GM12864 (cell line): Measurements from ENCODE around the gene MLYCD.

Source experiments
- DNase-seq: peaks from one replicate; pipeline ENCODE4 v3.0.0-alpha.2; 2011; ENCODE audit warnings: low read depth
- H3K4me3 ChIP-seq: 2 replicates; pipeline ENCODE4 v1.5.1; 2011; ENCODE audit warnings: mild to moderate bottlenecking, low read depth, low read length, control low read depth
- TF ChIP-seq, protein P1 (sequence below): IDR thresholded peaks from 2 replicates; pipeline ENCODE4 v1.5.1; 2011; ENCODE audit warnings: low read depth, mild to moderate bottlenecking, moderate library complexity, low read length, control low read depth, inconsistent platforms; ENCODE audit errors: missing control alignments

Gene MLYCD

DNA sequence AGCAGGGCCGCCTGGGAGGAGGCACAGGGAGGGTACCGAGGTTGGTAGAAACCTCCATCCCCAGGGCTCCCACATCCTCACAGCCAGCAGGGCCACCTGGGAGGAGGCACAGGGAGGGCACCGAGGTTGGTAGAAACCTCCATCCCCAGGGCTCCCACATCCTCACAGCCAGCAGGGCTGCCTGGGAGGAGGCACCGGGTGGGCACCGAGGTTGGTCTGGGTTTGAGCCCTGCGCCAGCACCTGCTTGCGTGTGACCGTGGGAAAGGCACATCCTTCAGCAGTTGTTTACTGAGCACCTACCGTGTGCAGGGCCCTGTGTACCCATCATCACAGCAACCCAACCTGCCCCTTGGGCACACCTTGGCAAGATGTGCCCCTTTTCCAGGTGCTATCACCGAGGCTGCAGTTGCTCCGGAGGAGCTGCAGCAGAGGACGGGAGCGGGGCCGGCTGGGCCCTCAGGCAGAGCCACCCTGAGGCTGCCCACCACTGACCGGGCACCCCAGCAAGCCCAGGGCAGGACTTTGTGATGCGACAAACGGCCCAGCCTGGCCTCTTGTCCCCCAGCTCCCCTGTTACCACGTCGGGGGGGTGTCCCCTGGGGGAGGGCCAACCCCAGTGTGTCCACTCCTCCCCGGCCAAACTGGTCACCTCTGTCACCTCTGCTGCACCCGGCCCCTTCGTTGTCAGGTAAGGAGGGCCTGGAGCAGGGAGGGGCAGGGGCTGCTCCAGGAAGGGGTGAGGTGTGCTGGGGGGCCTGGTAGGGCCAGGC lies 32.0 kb downstream of the MLYCD start:
- DNase-seq, result no peak
- H3K4me3 ChIP-seq, result no peak overlapping the region
- TF ChIP-seq, protein P1, sequence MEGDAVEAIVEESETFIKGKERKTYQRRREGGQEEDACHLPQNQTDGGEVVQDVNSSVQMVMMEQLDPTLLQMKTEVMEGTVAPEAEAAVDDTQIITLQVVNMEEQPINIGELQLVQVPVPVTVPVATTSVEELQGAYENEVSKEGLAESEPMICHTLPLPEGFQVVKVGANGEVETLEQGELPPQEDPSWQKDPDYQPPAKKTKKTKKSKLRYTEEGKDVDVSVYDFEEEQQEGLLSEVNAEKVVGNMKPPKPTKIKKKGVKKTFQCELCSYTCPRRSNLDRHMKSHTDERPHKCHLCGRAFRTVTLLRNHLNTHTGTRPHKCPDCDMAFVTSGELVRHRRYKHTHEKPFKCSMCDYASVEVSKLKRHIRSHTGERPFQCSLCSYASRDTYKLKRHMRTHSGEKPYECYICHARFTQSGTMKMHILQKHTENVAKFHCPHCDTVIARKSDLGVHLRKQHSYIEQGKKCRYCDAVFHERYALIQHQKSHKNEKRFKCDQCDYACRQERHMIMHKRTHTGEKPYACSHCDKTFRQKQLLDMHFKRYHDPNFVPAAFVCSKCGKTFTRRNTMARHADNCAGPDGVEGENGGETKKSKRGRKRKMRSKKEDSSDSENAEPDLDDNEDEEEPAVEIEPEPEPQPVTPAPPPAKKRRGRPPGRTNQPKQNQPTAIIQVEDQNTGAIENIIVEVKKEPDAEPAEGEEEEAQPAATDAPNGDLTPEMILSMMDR, result no peak

DNA sequence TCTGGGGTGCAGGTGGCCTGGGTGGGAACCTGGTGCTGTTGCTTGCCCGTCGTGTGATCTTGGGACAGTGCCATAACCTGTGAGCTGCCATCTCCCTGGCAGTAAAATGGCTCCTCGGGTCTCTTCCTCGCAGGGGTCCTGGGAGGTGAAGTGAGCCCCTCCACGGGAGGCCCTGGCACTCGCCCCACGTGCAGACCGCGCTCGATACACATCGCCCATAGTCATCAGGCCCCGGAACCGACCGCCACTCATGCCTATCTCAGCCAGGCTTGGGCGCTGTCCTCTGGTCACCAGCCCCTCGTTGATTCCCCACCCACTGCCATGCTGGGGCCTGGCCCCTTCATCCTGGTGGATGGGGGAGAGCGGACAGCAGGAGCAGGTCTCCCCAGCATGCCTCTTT lies 32.6 kb downstream of the MLYCD start:
- H3K4me3 ChIP-seq, result no peak overlapping the region
- DNase-seq, result no peak
- TF ChIP-seq, protein P1, result no peak

DNA sequence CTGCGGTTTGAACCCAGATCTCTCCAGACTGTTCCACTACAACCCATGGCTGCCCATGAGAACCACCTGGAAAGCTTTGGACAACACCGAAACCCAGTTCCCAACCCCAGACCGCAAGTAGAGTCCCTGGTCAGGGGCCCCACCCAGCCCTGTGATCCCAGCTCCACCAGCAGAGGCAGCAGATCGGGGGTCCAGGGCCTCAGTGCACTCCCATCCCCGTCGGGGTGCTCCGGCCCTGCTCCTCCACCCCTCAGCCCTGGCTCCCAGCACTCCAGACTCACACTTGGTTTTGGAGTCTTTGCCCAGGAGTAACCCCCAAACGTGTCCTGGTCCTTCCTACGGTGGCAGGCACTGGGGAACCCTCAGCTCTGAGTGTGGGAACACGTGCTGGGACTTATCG lies 33.4 kb downstream of the MLYCD start:
- TF ChIP-seq, protein P1, result no peak
- no peak overlapping the region for H3K4me3 ChIP-seq
- no peak for DNase-seq

DNA sequence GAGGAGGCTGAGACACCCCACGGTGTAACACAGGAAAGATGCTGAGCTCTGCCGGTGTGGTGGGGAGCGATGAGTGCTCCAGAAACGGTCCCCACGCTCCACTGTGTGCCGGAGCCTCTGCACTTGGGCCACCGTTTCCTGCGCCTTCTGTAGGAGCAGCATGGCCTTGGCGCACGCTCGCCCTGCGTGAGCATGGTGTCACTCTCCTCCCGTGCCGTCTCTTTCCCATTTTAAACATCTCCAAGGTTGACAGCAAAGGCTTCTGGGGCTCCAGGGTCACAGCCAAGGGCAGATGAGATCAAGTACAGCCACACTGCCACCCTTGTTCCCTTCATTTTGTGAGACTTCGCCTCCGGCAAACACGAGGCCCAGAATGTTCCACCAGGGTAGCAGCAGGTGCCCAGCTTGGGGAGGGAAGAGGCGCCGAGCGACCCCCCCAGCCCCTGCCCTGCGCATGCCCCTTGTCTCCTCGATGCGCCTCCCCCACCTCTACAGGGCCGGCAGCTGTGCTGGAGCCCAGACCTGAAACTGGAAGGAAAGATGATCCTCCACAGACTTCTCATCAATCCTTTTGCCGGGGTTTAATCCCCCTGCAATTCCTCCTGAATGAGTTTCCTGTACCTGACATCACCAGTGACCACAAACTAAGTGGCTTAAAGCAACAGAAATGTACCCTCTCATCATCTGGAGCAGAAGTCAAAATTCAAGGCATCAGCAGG lies 34.2 kb downstream of the MLYCD start:
- TF ChIP-seq, protein P1, result no peak
- DNase-seq, result no peak
- no peak overlapping the region for H3K4me3 ChIP-seq

DNA sequence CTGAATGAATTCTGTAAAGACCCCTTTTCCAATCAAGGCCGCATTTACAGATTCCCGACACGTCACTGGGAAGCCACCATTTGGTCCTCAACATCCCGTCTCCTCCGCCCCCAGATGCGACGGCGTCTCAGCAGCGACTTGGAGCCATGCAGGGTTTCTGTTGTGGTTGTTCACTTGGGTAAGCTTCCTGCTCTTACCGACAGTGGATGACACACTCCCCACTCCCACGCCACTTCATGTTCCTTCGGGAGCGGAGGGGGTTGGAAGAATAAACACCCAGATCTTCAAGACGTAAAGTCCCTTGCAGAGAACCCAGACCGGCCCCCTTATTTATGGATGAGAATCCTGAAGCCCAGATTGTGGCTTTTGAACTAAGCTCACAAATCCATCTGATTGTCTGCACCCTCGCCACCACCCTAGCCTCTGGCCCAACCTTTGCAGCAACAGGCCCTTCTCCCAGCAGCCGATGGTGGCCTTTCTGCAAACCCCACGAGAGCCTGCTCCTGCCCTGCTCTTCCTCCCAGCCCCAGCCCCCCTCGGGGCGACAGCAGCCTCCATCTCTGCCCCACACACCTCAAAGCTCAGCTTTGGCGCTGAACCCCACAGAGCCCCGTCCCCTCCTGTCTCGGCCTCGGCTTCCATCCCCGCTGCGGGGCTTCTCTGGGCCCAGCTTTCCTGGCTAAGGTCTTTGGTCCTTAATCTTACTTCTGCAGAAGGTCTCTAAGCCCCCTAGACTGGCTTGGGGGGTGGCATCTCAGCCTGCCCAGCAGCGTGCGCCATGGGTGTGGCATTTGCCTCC lies 35.2 kb downstream of the MLYCD start:
- H3K4me3 ChIP-seq, result no peak overlapping the region
- TF ChIP-seq, protein P1, result no peak
- no peak for DNase-seq

DNA sequence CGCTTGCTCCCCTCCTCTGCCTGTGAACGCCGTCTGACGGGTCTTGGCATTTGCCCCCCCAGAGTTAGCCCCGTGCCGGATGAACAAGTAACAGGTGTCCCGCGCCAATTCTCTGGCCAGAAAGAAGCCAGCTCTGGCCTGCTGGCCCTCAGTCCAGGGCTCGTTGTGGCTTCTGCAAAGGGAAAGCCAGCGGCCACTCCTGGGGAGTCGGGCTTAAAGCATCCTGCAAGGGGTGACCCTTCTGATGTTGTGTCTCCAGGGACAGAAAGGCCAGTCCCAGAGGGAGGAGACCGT lies 35.7 kb downstream of the MLYCD start:
- no peak for DNase-seq
- H3K4me3 ChIP-seq, result no peak overlapping the region
- TF ChIP-seq, protein P1, result no peak
